Measurements from ENCODE around the gene SDK1.

GRCh38 chr7:4133491-4134044 is 832.5 kb downstream of the SDK1 start:
- TF ChIP-seq CTCF (IDR thresholded peaks at IDR 0.05) (no peak), POLR2A (IDR thresholded peaks at IDR 0.05) (no peak)
